Ishikawa (cell line): ENCODE results near the gene VCAN.

Experiments used
- CEBPB ChIP-seq: IDR thresholded peaks from 2 replicates; pipeline ENCODE4 v1.6.1; 2012
- FOXM1 ChIP-seq: IDR thresholded peaks from 2 replicates; pipeline ENCODE4 v1.6.1; 2012; ENCODE audit warnings: low read depth, borderline replicate concordance
- MAX ChIP-seq: IDR thresholded peaks from 2 replicates; pipeline ENCODE4 v1.6.1; 2012
- RAD21 ChIP-seq: IDR thresholded peaks from 2 replicates; pipeline ENCODE4 v1.6.1; 2012; ENCODE audit warnings: low read depth
- REST ChIP-seq: IDR thresholded peaks from 2 replicates; pipeline ENCODE4 v1.6.1; 2012; ENCODE audit warnings: low read depth, mild to moderate bottlenecking
- TAF1 ChIP-seq: IDR thresholded peaks from 2 replicates; pipeline ENCODE4 v1.6.1; 2012; ENCODE audit warnings: low read depth, mild to moderate bottlenecking
- TEAD4 ChIP-seq: IDR thresholded peaks from 2 replicates; pipeline ENCODE4 v1.6.1; 2012
- YY1 ChIP-seq: IDR thresholded peaks from 2 replicates; pipeline ENCODE4 v1.6.1; 2012; ENCODE audit warnings: low read depth

- TF ChIP-seq CEBPB (no peak), TAF1 (no peak), REST (no peak), YY1 (no peak), FOXM1 (no peak), MAX (no peak), RAD21 (no peak), TEAD4 (no peak)
Observed at GRCh38 chr5:83547161-83547560, 75.6 kb downstream of the VCAN start.
